Parathyroid adenoma (tissue), 2 donors: ENCODE measurements around the gene REPIN1.

Experiments used
- H2AFZ ChIP-seq: fragments of 300-600 bp; sonication (generic); one replicate; pipeline ENCODE4 v1.7.0; 2017; ENCODE audit warnings: antibody characterized with exemption, mild to moderate bottlenecking
- H3K27ac ChIP-seq: fragments of 300-600 bp; sonication (generic); one replicate; pipeline ENCODE4 v1.7.0; 2017
- H3K27me3 ChIP-seq: fragments of 300-600 bp; sonication (generic); one replicate; pipeline ENCODE4 v1.7.0; 2017; ENCODE audit warnings: low read length; ENCODE audit not compliant: control insufficient read depth, insufficient read depth
- H3K36me3 ChIP-seq: fragments of 300-600 bp; sonication (generic); one replicate; pipeline ENCODE4 v1.7.0; 2017; ENCODE audit warnings: low read length; ENCODE audit not compliant: control insufficient read depth, insufficient read depth
- H3K4me1 ChIP-seq: fragments of 300-600 bp; sonication (generic); one replicate; pipeline ENCODE4 v1.7.0; 2017; ENCODE audit warnings: control low read depth
- H3K4me2 ChIP-seq: fragments of 300-600 bp; sonication (generic); one replicate; pipeline ENCODE4 v1.7.0; 2017; ENCODE audit warnings: low read length
- H3K4me3 ChIP-seq: fragments of 300-600 bp; sonication (generic); one replicate; pipeline ENCODE4 v1.7.0; 2017; ENCODE audit warnings: low read depth, low read length
- H3K79me2 ChIP-seq: fragments of 300-600 bp; sonication (generic); one replicate; pipeline ENCODE4 v1.7.0; 2017; ENCODE audit warnings: control low read depth
- H3K9ac ChIP-seq: fragments of 300-600 bp; sonication (generic); one replicate; pipeline ENCODE4 v1.7.0; 2017; ENCODE audit warnings: mild to moderate bottlenecking
- H3K9me3 ChIP-seq: fragments of 300-600 bp; sonication (generic); one replicate; pipeline ENCODE4 v1.7.0; 2017; ENCODE audit warnings: low read length; ENCODE audit not compliant: control insufficient read depth
- CTCF ChIP-seq: fragments of 300-600 bp; sonication (generic); IDR thresholded peaks from one replicate; pipeline ENCODE4 v1.7.0; 2017; ENCODE audit warnings: antibody characterized with exemption, mild to moderate bottlenecking
- donor health status: primary hyperparathyroidism.

Gene REPIN1

GRCh38 chr7:150402671-150403321, 34.2 kb downstream of the REPIN1 start:
- H3K9ac ChIP-seq, result no peak overlapping the region
- no peak overlapping the region for H2AFZ ChIP-seq
- no peaks in the 10 kb centered on the region for H3K79me2 ChIP-seq
- no peaks in the 10 kb centered on the region for H3K27me3 ChIP-seq
- H3K4me1 ChIP-seq, result peaks cover 28% of the 10 kb centered on the region
- H3K27ac ChIP-seq, result no peak overlapping the region
- no peaks in the 10 kb centered on the region for H3K9me3 ChIP-seq
- no peaks in the 10 kb centered on the region for H3K36me3 ChIP-seq
- no peak overlapping the region for H3K4me3 ChIP-seq
- H3K4me2 ChIP-seq, result no peak overlapping the region
- TF ChIP-seq CTCF, result no peak

- Histone ChIP-seq H3K4me1 (peaks cover 27% of the 10 kb centered on the region), H3K4me3 (no peak overlapping the region), H3K27ac (no peak overlapping the region), H3K27me3 (no peaks in the 10 kb centered on the region), H3K4me2 (no peak overlapping the region), H2AFZ (no peak overlapping the region), H3K36me3 (no peaks in the 10 kb centered on the region), H3K79me2 (no peaks in the 10 kb centered on the region), H3K9me3 (no peaks in the 10 kb centered on the region), H3K9ac (no peak overlapping the region)
- no peak for TF ChIP-seq CTCF
Measured at GRCh38 chr7:150403376-150404171, 35.0 kb downstream of the REPIN1 start.

- Histone ChIP-seq H3K4me2 (peak overlapping the region; percentile 63), H3K79me2 (no peaks in the 10 kb centered on the region), H3K9me3 (no peaks in the 10 kb centered on the region), H3K27ac (peak overlapping the region; percentile 85), H3K4me3 (peak overlapping the region; percentile 60), H3K27me3 (no peaks in the 10 kb centered on the region), H3K36me3 (no peaks in the 10 kb centered on the region), H2AFZ (peak overlapping the region; percentile 99), H3K4me1 (peaks cover 21% of the 10 kb centered on the region), H3K9ac (peak overlapping the region; percentile 96)
- TF ChIP-seq CTCF, result no peak
Measured at GRCh38 chr7:150404172-150404804, 35.7 kb downstream of the REPIN1 start.

- H3K36me3 ChIP-seq, result no peaks in the 10 kb centered on the region
- TF ChIP-seq CTCF, result peak; percentile 29
- peaks cover 21% of the 10 kb centered on the region for H3K4me1 ChIP-seq
- H3K27me3 ChIP-seq, result no peaks in the 10 kb centered on the region
- peak overlapping the region; percentile 85 for H3K27ac ChIP-seq
- no peaks in the 10 kb centered on the region for H3K79me2 ChIP-seq
- peak overlapping the region; percentile 99 for H2AFZ ChIP-seq
- peak overlapping the region; percentile 60 for H3K4me3 ChIP-seq
- peak overlapping the region; percentile 96 for H3K9ac ChIP-seq
- H3K9me3 ChIP-seq, result no peaks in the 10 kb centered on the region
- peak overlapping the region; percentile 63 for H3K4me2 ChIP-seq
Measured at GRCh38 chr7:150404805-150405583, 36.4 kb downstream of the REPIN1 start.
